ENCODE measurements around the gene PTPN1. TPM values are rescaled to one million over a fixed set of nuclear protein-coding genes. Genes with fewer than 3 reads are reported as not detected.

The PTPN1 gene
- total RNA-seq (2022) (65.0 and 65.2 TPM in 2 replicates), Bru-seq, nascent RNA (percentile 93 among the genes with signal in this experiment), BruChase-seq, experiment 1, labeled RNA remaining after a 2-hour chase (percentile 88 among the genes with signal in this experiment), BruChase-seq, experiment 2, labeled RNA remaining after a 6-hour chase (percentile 85 among the genes with signal in this experiment)
- long read RNA-seq, full-length matches to known transcripts, result 16 of 31 reads
- long read RNA-seq, partial matches to known transcripts, result 14 of 31 reads
- long read RNA-seq, other reads (novel, unspliced or antisense), result 1 of 31 reads

- peak in 1 of 2 experiments; percentile 13 for TF ChIP-seq CTCF (IDR thresholded peaks at IDR 0.05; ENCODE audit: insufficient read depth in 1 of 2, low read depth in 1 of 2, low read length in 1 of 2, severe bottlenecking in 1 of 2, unreplicated experiment in 1 of 2)
- CTCF ChIA-PET, result interaction anchor here (1.0 to 3.0 kb wide), 5 partner anchors 16 to 390 kb away, joined by 3 to 14 read pairs (median 4); no protein-coding TSS in a partner anchor
- H3K4me3 Mint-ChIP-seq (ENCODE audit: unreplicated experiment), result peak within 1 kb of the TSS; percentile 99
Observed at GRCh38 chr20:50509923-50510705, at the start of gene PTPN1. Gene PTPN1, plus strand, starts transcription at chr20:50510383. Its CDS starts 145 bp downstream, at chr20:50510528.

GRCh38 chr20:50460608-50461267, 49.4 kb upstream of the PTPN1 start:
- CTCF ChIA-PET, result interaction anchor here (0.6 to 1.3 kb wide), 9 partner anchors 16 to 481 kb away, joined by 3 to 6 read pairs (median 4); partner anchors contain the start of gene CEBPB
- no peaks in the 10 kb centered on the region for H3K27me3 ChIP-seq (replicated peaks; ENCODE audit: control insufficient read depth, insufficient read depth, low read length)
- H3K4me3 ChIP-seq (ENCODE audit: low read depth, low read length), result no peak overlapping the region
- POLR2A ChIA-PET, result interaction anchor here (0.5 kb wide), 1 partner anchor 269 kb away, joined by 4 read pairs; no protein-coding TSS in a partner anchor
- peaks cover 32% of the 10 kb centered on the region for H3K4me1 ChIP-seq
- Mint-ChIP-seq H3K36me3 (ENCODE audit: insufficient read depth, unreplicated experiment) (peaks cover 2% of the 10 kb centered on the region), H3K9me3 (ENCODE audit: unreplicated experiment) (no peaks in the 10 kb centered on the region), H3K27me3 (ENCODE audit: insufficient read depth, unreplicated experiment) (no peaks in the 10 kb centered on the region), H3K27ac (ENCODE audit: unreplicated experiment) (peak overlapping the region; percentile 34), H3K4me1 (ENCODE audit: low read depth, unreplicated experiment) (peaks cover 30% of the 10 kb centered on the region), H3K4me3 (ENCODE audit: unreplicated experiment) (no peak overlapping the region)
- no peaks in the 10 kb centered on the region for H3K36me3 ChIP-seq (ENCODE audit: control insufficient read depth, insufficient read depth, low read length)
- intact Hi-C loops (cut with micrococcal nuclease; ENCODE audit: unreplicated experiment), result loop anchor here (1.0 to 10.0 kb wide), 10 partner anchors 60 to 483 kb away; partner anchors contain the start of gene CEBPB
- peak; percentile 93 to 96 for DNase-seq
- H3K9me3 ChIP-seq, result no peaks in the 10 kb centered on the region
- TF ChIP-seq CTCF (IDR thresholded peaks at IDR 0.05; ENCODE audit: insufficient read depth in 1 of 2, low read depth in 1 of 2, low read length in 1 of 2, severe bottlenecking in 1 of 2, unreplicated experiment in 1 of 2), result peak; percentile 99 to 100
- no TSS peak for BruUV-seq (replicated peaks)

More at GRCh38 chr20:50509923-50510705, at the start of gene PTPN1:
- Mint-ChIP-seq H3K4me1 (ENCODE audit: low read depth, unreplicated experiment) (peaks cover 22% of the 10 kb centered on the region), H3K36me3 (ENCODE audit: insufficient read depth, unreplicated experiment) (peaks cover 14% of the 10 kb centered on the region), H3K27me3 (ENCODE audit: insufficient read depth, unreplicated experiment) (no peaks in the 10 kb centered on the region), H3K9me3 (ENCODE audit: unreplicated experiment) (no peaks in the 10 kb centered on the region), H3K27ac (ENCODE audit: unreplicated experiment) (peak within 1 kb of the TSS; percentile 97)
- Histone ChIP-seq H3K4me1 (peaks cover 36% of the 10 kb centered on the region), H3K9me3 (no peaks in the 10 kb centered on the region), H3K4me3 (ENCODE audit: low read depth, low read length) (peak within 1 kb of the TSS; percentile 98), H3K36me3 (ENCODE audit: control insufficient read depth, insufficient read depth, low read length) (no peaks in the 10 kb centered on the region), H3K27me3 (replicated peaks; ENCODE audit: control insufficient read depth, insufficient read depth, low read length) (no peaks in the 10 kb centered on the region)
- peak; percentile 100 for DNase-seq
- no TSS peak for BruUV-seq (replicated peaks)
- intact Hi-C loops (cut with micrococcal nuclease; ENCODE audit: unreplicated experiment), result loop anchor here (1.0 to 10.0 kb wide), 3 partner anchors 28 to 405 kb away; partner anchors contain the start of gene CEBPB
- POLR2A ChIA-PET, result interaction anchor here (0.5 to 1.4 kb wide), 12 partner anchors 26 to 417 kb away, joined by 3 to 7 read pairs (median 3); partner anchors contain the start of gene BCAS4

Measured in Caco-2 (cell line).